Lower leg skin (tissue), 4 donors: ENCODE measurements around the gene MTMR1. TPM values are rescaled to one million over a fixed set of nuclear protein-coding genes. Genes with fewer than 3 reads are reported as not detected.

ENCODE experiments used
- DNase-seq, 2 donors: peaks; one replicate each; pipeline ENCODE4 v3.0.0-alpha.2; 2019; ENCODE audit warnings: low spot score in 2 of 2
- H3K4me3 ChIP-seq: fragments of 200-600 bp; sonication (generic); 2 replicates; pipeline ENCODE4 v1.5.1; 2017; ENCODE audit warnings: mild to moderate bottlenecking, low read depth; ENCODE audit not compliant: poor library complexity, severe bottlenecking
- CTCF ChIP-seq, 3 donors: fragments of 450-650 bp; IDR thresholded peaks; one replicate each; pipeline ENCODE4 v1.5.1; 2016; ENCODE audit warnings: antibody characterized with exemption in 3 of 3, mild to moderate bottlenecking in 3 of 3, moderate library complexity in 2 of 3
- POLR2A ChIP-seq, 2 donors: fragments of 450-650 bp; IDR thresholded peaks; one replicate each; pipeline ENCODE4 v1.6.1; 2016 to 2017; ENCODE audit warnings: antibody characterized with exemption in 2 of 2, mild to moderate bottlenecking in 1 of 2, moderate library complexity in 1 of 2
- WGBS, 2 donors: methylation state at CpG; one replicate each; pipeline ENCODE4 v1.1.5; 2018; 5-methylcytosine and 5-hydroxymethylcytosine counted together
- intact Hi-C: fragments of 100-400 bp; cut with DNase I; formaldehyde crosslinking; loops from one replicate; pipeline ENCODE4 v1.15.0; 2023; ENCODE audit warnings: low total_unique reads
- total RNA-seq, 4 donors: library from RNA; depleted of rRNA; stranded (reverse); fragments of >200 nt; gene quantifications; one replicate each; pipeline ENCODE4 v1.1.0, GENCODE V29; 2016

MTMR1 gene
- total RNA-seq, 4 donors from 2014 or later = 27.7 to 77.0 (median 45.9) TPM

GRCh38 chrX:150680974-150681373 is 12.2 kb upstream of the MTMR1 start:
- no peak for TF ChIP-seq POLR2A (IDR thresholded peaks at IDR 0.05)
- no peak for TF ChIP-seq CTCF (IDR thresholded peaks at IDR 0.05)
- DNase-seq = no peak
- H3K4me3 ChIP-seq = no peak overlapping the region
- intact Hi-C loops = no loop called here
- 45 to 61% methylated on average over 7 of the region's 7 CpGs for WGBS, 2 donors

GRCh38 chrX:150683112-150683511 is 10.1 kb upstream of the MTMR1 start:
- intact Hi-C loops = no loop called here
- TF ChIP-seq CTCF (IDR thresholded peaks at IDR 0.05) = no peak
- TF ChIP-seq POLR2A (IDR thresholded peaks at IDR 0.05) = no peak
- H3K4me3 ChIP-seq = no peak overlapping the region
- no peak for DNase-seq
- 87 to 97% methylated on average over 3 of the region's 3 CpGs for WGBS, 2 donors

GRCh38 chrX:150683536-150684146 is 9.6 kb upstream of the MTMR1 start:
- WGBS, 2 donors = 44 to 64% methylated on average over 7 of the region's 7 CpGs
- DNase-seq = no peak
- TF ChIP-seq POLR2A (IDR thresholded peaks at IDR 0.05) (no peak), CTCF (IDR thresholded peaks at IDR 0.05) (no peak)
- intact Hi-C loops = no loop called here
- H3K4me3 ChIP-seq = no peak overlapping the region

GRCh38 chrX:150688911-150689451 is 4.2 kb upstream of the MTMR1 start:
- no peak overlapping the region for H3K4me3 ChIP-seq
- DNase-seq = no peak
- no peak for TF ChIP-seq POLR2A (IDR thresholded peaks at IDR 0.05)
- no peak for TF ChIP-seq CTCF (IDR thresholded peaks at IDR 0.05)
- intact Hi-C loops = no loop called here
- 57 to 62% methylated on average over 5 of the region's 5 CpGs for WGBS, 2 donors

GRCh38 chrX:150690126-150690525 is 3.1 kb upstream of the MTMR1 start:
- intact Hi-C loops = no loop called here
- H3K4me3 ChIP-seq = no peak overlapping the region
- DNase-seq = no peak

More at GRCh38 chrX:150690126-150690525, 3.1 kb upstream of the MTMR1 start:
- TF ChIP-seq POLR2A (IDR thresholded peaks at IDR 0.05) = no peak
- TF ChIP-seq CTCF (IDR thresholded peaks at IDR 0.05) = no peak
